ENCODE results near the gene MNX1. TPM values are rescaled to one million over a fixed set of nuclear protein-coding genes. Genes with fewer than 3 reads are reported as not detected.

The MNX1 gene
- total RNA-seq, 4 donors from 2014 or later = 11.7 to 23.2 (median 13.1) TPM

GRCh38 chr7:157032644-157033482 is 22.4 kb upstream of the MNX1 start:
- in situ Hi-C loops (cut with MboI; ENCODE audit: low pct_ligation_motif_present in 1 of 4, low pct_unique_long_range_greater_than_20kb in 1 of 4, low sequenced_read_pairs in 3 of 4) = no loop called here
- Histone ChIP-seq H3K4me1 (no peaks in the 10 kb centered on the region), H3K9me3 (peaks cover 0 to 3% of the 10 kb centered on the region in 2 donors), H3K27me3 (peaks cover 75% of the 10 kb centered on the region), H3K27ac (no peak overlapping the region), H3K4me3 (no peak overlapping the region), H3K36me3 (no peaks in the 10 kb centered on the region)
- no peak for TF ChIP-seq CTCF (IDR thresholded peaks at IDR 0.05)
- TF ChIP-seq POLR2A (IDR thresholded peaks at IDR 0.05) = no peak
- no peak for TF ChIP-seq POLR2AphosphoS5 (IDR thresholded peaks at IDR 0.05)
- no peak for TF ChIP-seq EP300 (IDR thresholded peaks at IDR 0.05; ENCODE audit: low read depth)
- no peak for DNase-seq
- 60% methylated on average over 1 to 24 of the region's 25 CpGs for WGBS, 2 donors (ENCODE audit: low coverage in 1 of 2)
- intact Hi-C loops (cut with DNase I; ENCODE audit: low total_unique reads) = no loop called here

- Histone ChIP-seq H3K36me3 (no peaks in the 10 kb centered on the region), H3K27me3 (peaks cover 82% of the 10 kb centered on the region), H3K27ac (no peak overlapping the region), H3K4me3 (no peak overlapping the region), H3K9me3 (peaks cover 0 to 3% of the 10 kb centered on the region in 2 donors), H3K4me1 (no peaks in the 10 kb centered on the region)
- intact Hi-C loops (cut with DNase I; ENCODE audit: low total_unique reads) = no loop called here
- no peak for DNase-seq
- no peak for TF ChIP-seq EP300 (IDR thresholded peaks at IDR 0.05; ENCODE audit: low read depth)
- TF ChIP-seq POLR2AphosphoS5 (IDR thresholded peaks at IDR 0.05) = no peak
- WGBS, 2 donors (ENCODE audit: low coverage in 1 of 2) = 67 to 80% methylated on average over 1 to 4 of the region's 4 CpGs
- in situ Hi-C loops (cut with MboI; ENCODE audit: low pct_ligation_motif_present in 1 of 4, low pct_unique_long_range_greater_than_20kb in 1 of 4, low sequenced_read_pairs in 3 of 4) = no loop called here
Observed at GRCh38 chr7:157032128-157032527, 21.7 kb upstream of the MNX1 start.

GRCh38 chr7:157028199-157028903 is 17.9 kb upstream of the MNX1 start:
- Histone ChIP-seq H3K27me3 (peaks cover 94% of the 10 kb centered on the region), H3K4me1 (peaks cover 0 to 1% (median 0%) of the 10 kb centered on the region in 4 donors), H3K9me3 (no peaks in the 10 kb centered on the region), H3K27ac (no peak overlapping the region), H3K36me3 (no peaks in the 10 kb centered on the region), H3K4me3 (no peak overlapping the region)
- WGBS, 2 donors (ENCODE audit: low coverage in 1 of 2) = 31 to 41% methylated on average over 11 to 16 of the region's 16 CpGs
- intact Hi-C loops (cut with DNase I; ENCODE audit: low total_unique reads) (no loop called here), in situ Hi-C loops (cut with MboI; ENCODE audit: low pct_ligation_motif_present in 1 of 4, low pct_unique_long_range_greater_than_20kb in 1 of 4, low sequenced_read_pairs in 3 of 4) (no loop called here)
- TF ChIP-seq POLR2AphosphoS5 (IDR thresholded peaks at IDR 0.05) (no peak), POLR2A (IDR thresholded peaks at IDR 0.05) (no peak), CTCF (IDR thresholded peaks at IDR 0.05) (no peak), EP300 (IDR thresholded peaks at IDR 0.05; ENCODE audit: low read depth) (no peak)
- DNase-seq = no peak

- DNase-seq = no peak
- 46 to 54% methylated on average over 9 to 11 of the region's 11 CpGs for WGBS, 2 donors (ENCODE audit: low coverage in 1 of 2)
- Histone ChIP-seq H3K9me3 (no peaks in the 10 kb centered on the region), H3K27me3 (peaks cover 95% of the 10 kb centered on the region), H3K27ac (no peak overlapping the region), H3K4me3 (no peak overlapping the region), H3K4me1 (peaks cover 0 to 7% (median under 1%) of the 10 kb centered on the region in 4 donors), H3K36me3 (no peaks in the 10 kb centered on the region)
- no peak for TF ChIP-seq POLR2AphosphoS5 (IDR thresholded peaks at IDR 0.05)
- TF ChIP-seq CTCF (IDR thresholded peaks at IDR 0.05) = no peak
- TF ChIP-seq EP300 (IDR thresholded peaks at IDR 0.05; ENCODE audit: low read depth) = no peak
- no peak for TF ChIP-seq POLR2A (IDR thresholded peaks at IDR 0.05)
- in situ Hi-C loops (cut with MboI; ENCODE audit: low pct_ligation_motif_present in 1 of 4, low pct_unique_long_range_greater_than_20kb in 1 of 4, low sequenced_read_pairs in 3 of 4) = no loop called here
- intact Hi-C loops (cut with DNase I; ENCODE audit: low total_unique reads) = no loop called here
Observed at GRCh38 chr7:157027568-157028198, 17.2 kb upstream of the MNX1 start.
